ENCODE data around the gene PHAX. TPM values are rescaled to one million over a fixed set of nuclear protein-coding genes. Genes with fewer than 3 reads are reported as not detected.

Gene PHAX
- total RNA-seq, 4 donors from 2014 or later, result 31.0 to 82.7 (median 72.9) TPM

DNA sequence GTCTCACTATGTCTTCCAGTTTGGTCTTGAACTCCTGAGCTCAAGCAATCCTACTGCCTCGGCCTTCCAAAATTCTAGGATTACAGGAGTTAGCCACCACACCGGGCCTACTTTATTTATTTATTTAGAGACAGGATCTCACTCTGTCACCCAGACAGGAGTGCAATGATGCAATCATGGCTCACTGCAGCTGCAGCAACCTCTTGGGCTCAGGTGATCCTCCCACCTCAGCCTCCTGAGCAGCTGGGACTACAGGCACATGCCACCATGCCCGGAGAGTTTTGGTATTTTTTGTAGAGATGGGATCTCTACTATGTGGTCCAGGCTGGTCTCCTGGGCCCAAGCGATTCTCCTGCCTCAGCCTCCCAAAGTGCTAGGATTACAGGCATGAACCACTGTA, 32.8 kb downstream of the PHAX start:
- no peak for DNase-seq
- intact Hi-C loops (cut with DNase I; ENCODE audit: low total_unique reads), result no loop called here
- no peaks in the 10 kb centered on the region for H3K27me3 ChIP-seq
- no peak overlapping the region for H3K27ac ChIP-seq
- no peaks in the 10 kb centered on the region for H3K4me1 ChIP-seq
- H3K36me3 ChIP-seq, result no peaks in the 10 kb centered on the region
- H3K9me3 ChIP-seq, result no peaks in the 10 kb centered on the region
- no peak for TF ChIP-seq POLR2A (IDR thresholded peaks at IDR 0.05)
- TF ChIP-seq, protein P1, sequence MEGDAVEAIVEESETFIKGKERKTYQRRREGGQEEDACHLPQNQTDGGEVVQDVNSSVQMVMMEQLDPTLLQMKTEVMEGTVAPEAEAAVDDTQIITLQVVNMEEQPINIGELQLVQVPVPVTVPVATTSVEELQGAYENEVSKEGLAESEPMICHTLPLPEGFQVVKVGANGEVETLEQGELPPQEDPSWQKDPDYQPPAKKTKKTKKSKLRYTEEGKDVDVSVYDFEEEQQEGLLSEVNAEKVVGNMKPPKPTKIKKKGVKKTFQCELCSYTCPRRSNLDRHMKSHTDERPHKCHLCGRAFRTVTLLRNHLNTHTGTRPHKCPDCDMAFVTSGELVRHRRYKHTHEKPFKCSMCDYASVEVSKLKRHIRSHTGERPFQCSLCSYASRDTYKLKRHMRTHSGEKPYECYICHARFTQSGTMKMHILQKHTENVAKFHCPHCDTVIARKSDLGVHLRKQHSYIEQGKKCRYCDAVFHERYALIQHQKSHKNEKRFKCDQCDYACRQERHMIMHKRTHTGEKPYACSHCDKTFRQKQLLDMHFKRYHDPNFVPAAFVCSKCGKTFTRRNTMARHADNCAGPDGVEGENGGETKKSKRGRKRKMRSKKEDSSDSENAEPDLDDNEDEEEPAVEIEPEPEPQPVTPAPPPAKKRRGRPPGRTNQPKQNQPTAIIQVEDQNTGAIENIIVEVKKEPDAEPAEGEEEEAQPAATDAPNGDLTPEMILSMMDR (IDR thresholded peaks at IDR 0.05), result no peak
- no peak overlapping the region for H3K4me3 ChIP-seq

DNA sequence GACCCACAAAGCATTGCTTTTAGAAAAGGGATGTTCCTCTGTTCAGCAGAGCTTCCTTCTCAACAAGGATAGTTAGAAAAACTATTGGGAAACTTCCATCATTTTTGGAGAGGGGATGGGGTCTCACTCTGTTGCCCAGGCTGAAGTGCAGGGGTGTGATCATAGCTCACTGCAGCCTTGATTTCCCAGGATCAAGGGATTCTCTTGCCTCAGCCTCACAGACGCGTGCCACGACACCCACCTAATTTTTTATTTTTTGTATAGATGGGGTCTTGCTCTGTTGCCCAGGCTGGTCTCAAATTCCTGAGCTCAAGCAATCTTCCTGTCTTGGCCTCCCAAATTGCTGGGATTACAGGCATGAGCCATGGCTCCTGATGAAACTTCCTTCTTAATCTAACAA, 34.8 kb downstream of the PHAX start:
- Histone ChIP-seq H3K4me1 (no peaks in the 10 kb centered on the region), H3K27me3 (no peaks in the 10 kb centered on the region), H3K9me3 (no peaks in the 10 kb centered on the region), H3K4me3 (no peak overlapping the region), H3K36me3 (no peaks in the 10 kb centered on the region), H3K27ac (no peak overlapping the region)
- intact Hi-C loops (cut with DNase I; ENCODE audit: low total_unique reads), result no loop called here
- TF ChIP-seq, protein P1 (IDR thresholded peaks at IDR 0.05), result no peak
- TF ChIP-seq POLR2A (IDR thresholded peaks at IDR 0.05), result no peak
- no peak for DNase-seq

GRCh38 chr5:126636956-126637355, 36.2 kb downstream of the PHAX start:
- Histone ChIP-seq H3K27me3 (no peaks in the 10 kb centered on the region), H3K4me1 (no peaks in the 10 kb centered on the region), H3K4me3 (no peak overlapping the region), H3K27ac (no peak overlapping the region), H3K36me3 (no peaks in the 10 kb centered on the region), H3K9me3 (no peaks in the 10 kb centered on the region)
- no peak for DNase-seq
- TF ChIP-seq, protein P1 (IDR thresholded peaks at IDR 0.05), result no peak
- no peak for TF ChIP-seq POLR2A (IDR thresholded peaks at IDR 0.05)
- intact Hi-C loops (cut with DNase I; ENCODE audit: low total_unique reads), result no loop called here

- H3K27ac ChIP-seq, result no peak overlapping the region
- H3K27me3 ChIP-seq, result no peaks in the 10 kb centered on the region
- intact Hi-C loops (cut with DNase I; ENCODE audit: low total_unique reads), result no loop called here
- TF ChIP-seq, protein P1 (IDR thresholded peaks at IDR 0.05), result no peak
- TF ChIP-seq POLR2A (IDR thresholded peaks at IDR 0.05), result no peak
- H3K36me3 ChIP-seq, result no peaks in the 10 kb centered on the region
- DNase-seq, result no peak
- H3K9me3 ChIP-seq, result no peaks in the 10 kb centered on the region
- no peaks in the 10 kb centered on the region for H3K4me1 ChIP-seq
- no peak overlapping the region for H3K4me3 ChIP-seq
These were observed 40.1 kb downstream of the PHAX start for GRCh38 chr5:126640866-126641265.

GRCh38 chr5:126641387-126641786, 40.6 kb downstream of the PHAX start:
- intact Hi-C loops (cut with DNase I; ENCODE audit: low total_unique reads), result no loop called here

More at GRCh38 chr5:126641387-126641786, 40.6 kb downstream of the PHAX start:
- Histone ChIP-seq H3K4me1 (no peaks in the 10 kb centered on the region), H3K4me3 (no peak overlapping the region), H3K36me3 (no peaks in the 10 kb centered on the region), H3K27ac (no peak overlapping the region), H3K27me3 (no peaks in the 10 kb centered on the region), H3K9me3 (no peaks in the 10 kb centered on the region)
- no peak for DNase-seq
- TF ChIP-seq, protein P1 (IDR thresholded peaks at IDR 0.05), result no peak
- TF ChIP-seq POLR2A (IDR thresholded peaks at IDR 0.05), result no peak

Measured in uterus (tissue), 4 donors.